Measurements from ENCODE around the gene CES1. TPM values are rescaled to one million over a fixed set of nuclear protein-coding genes. Genes with fewer than 3 reads are reported as not detected.

Gene CES1
- total and polyA plus RNA-seq, 2 of the 8 experiments (the other 6 are each of a cell fraction or from before 2014, with no cell fraction given) = 0.91 to 1.2 TPM

GRCh38 chr16:55817236-55817912 lies 15.5 kb downstream of the CES1 start:
- H2BK20ac ChIP-seq (ENCODE audit: low read length) = 0 out of 2 replicates have a peak overlapping the region, but pooled peaks have one; percentile 32
- no peak overlapping the region for H2AFZ ChIP-seq (ENCODE audit: low read length)
- FAIRE-seq = no peak
- no peak overlapping the region for H3K4ac ChIP-seq (replicated peaks; ENCODE audit: insufficient read length, low read depth, low read length)
- no peak overlapping the region for H4K91ac ChIP-seq (replicated peaks; ENCODE audit: insufficient read length, low read length)
- H4K8ac ChIP-seq (ENCODE audit: extremely low read depth, insufficient read depth, low read length) = no peak overlapping the region
- H2BK15ac ChIP-seq (ENCODE audit: low read length) = 0 out of 2 replicates have a peak overlapping the region, but pooled peaks have one; percentile 46
- H3K23ac ChIP-seq (ENCODE audit: insufficient read length) = no peak overlapping the region
- TF ChIP-seq, protein P1, sequence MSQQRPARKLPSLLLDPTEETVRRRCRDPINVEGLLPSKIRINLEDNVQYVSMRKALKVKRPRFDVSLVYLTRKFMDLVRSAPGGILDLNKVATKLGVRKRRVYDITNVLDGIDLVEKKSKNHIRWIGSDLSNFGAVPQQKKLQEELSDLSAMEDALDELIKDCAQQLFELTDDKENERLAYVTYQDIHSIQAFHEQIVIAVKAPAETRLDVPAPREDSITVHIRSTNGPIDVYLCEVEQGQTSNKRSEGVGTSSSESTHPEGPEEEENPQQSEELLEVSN (IDR thresholded peaks at IDR 0.05) = no peak
- TF ChIP-seq NANOG (IDR thresholded peaks at IDR 0.05; ENCODE audit: insufficient read depth, low read depth, low read length, poor library complexity, severe bottlenecking) = no peak
- H3K9ac ChIP-seq (replicated peaks in 1 of 4; ENCODE audit: extremely low read depth in 1 of 4, low read depth in 3 of 4, low read length in 3 of 4) = no peak overlapping the region
- H2BK5ac ChIP-seq (ENCODE audit: low read depth, low read length) = no peak overlapping the region
- WGBS, 2 experiments (ENCODE audit: extremely low coverage in 1 of 2, insufficient coverage in 1 of 2, insufficient read length in 1 of 2, insufficient replicate concordance in 2 of 2, low coverage in 1 of 2, low lambda C conversion rate in 2 of 2, missing lambda C conversion rate in 1 of 2) = 89% methylated on average over 5 of the region's 5 CpGs; no CpG with 5 or more reads in 1 of the 2 experiments
- H3K18ac ChIP-seq (ENCODE audit: extremely low read depth, low read length) = no peak overlapping the region
- H3K27ac ChIP-seq (ENCODE audit: low read depth, low read length) = no peak overlapping the region
- no peaks in the 10 kb centered on the region for H3K4me1 ChIP-seq (replicated peaks in 1 of 4; ENCODE audit: control insufficient read depth in 3 of 4, insufficient read depth in 4 of 4, low read length in 3 of 4)
- no peak for DNase-seq (ENCODE audit: low read depth in 1 of 2, low spot score in 2 of 2)
- no peaks in the 10 kb centered on the region for H3K27me3 ChIP-seq (replicated peaks in 1 of 4; ENCODE audit: control insufficient read depth in 3 of 4, extremely low read depth in 1 of 4, insufficient read depth in 3 of 4, low read length in 3 of 4)
- no peaks in the 10 kb centered on the region for H3K36me3 ChIP-seq (ENCODE audit: control insufficient read depth in 2 of 4, insufficient read depth in 4 of 4, low read length in 3 of 4)
- H3K23me2 ChIP-seq (ENCODE audit: low read depth, low read length) = no peaks in the 10 kb centered on the region; the same call in 1 of the 2 replicates
- no peaks in the 10 kb centered on the region for H3K79me1 ChIP-seq (ENCODE audit: low read depth, low read length)
- H2AK5ac ChIP-seq (ENCODE audit: low read depth, low read length) = no peak overlapping the region; the same call in 1 of the 2 replicates
- H3K14ac ChIP-seq (ENCODE audit: insufficient read length) = no peak overlapping the region
- no peaks in the 10 kb centered on the region for H4K20me1 ChIP-seq (replicated peaks in 1 of 2; ENCODE audit: control insufficient read depth in 1 of 2, insufficient read depth in 2 of 2, low read length in 2 of 2)
- no peak overlapping the region for H2BK12ac ChIP-seq (ENCODE audit: low read depth, low read length)
- POLR2A ChIA-PET (ENCODE audit: partially characterized antibody) = no interaction called here
- H3K9me3 ChIP-seq (ENCODE audit: insufficient read depth in 2 of 2, low read depth in 1 of 2, low read length in 1 of 2) = no peaks in the 10 kb centered on the region
- no peak overlapping the region for H3K56ac ChIP-seq (replicated peaks; ENCODE audit: insufficient read length, low read depth, low read length)
- H3K4me2 ChIP-seq (ENCODE audit: insufficient read depth in 1 of 2, low read depth in 2 of 2, low read length in 2 of 2) = no peak overlapping the region
- no peak overlapping the region for H3K4me3 ChIP-seq (ENCODE audit: extremely low read depth in 1 of 4, insufficient read depth in 2 of 4, low read depth in 3 of 4, low read length in 4 of 4)
- CTCF ChIA-PET (ENCODE audit: partially characterized antibody) = interaction anchor here (0.8 to 1.1 kb wide), 2 partner anchors 29 to 501 kb away, joined by 3 to 5 read pairs; no protein-coding TSS in a partner anchor
- H4K5ac ChIP-seq (ENCODE audit: insufficient read length, low read depth, low read length) = no peak overlapping the region
- no peak overlapping the region for H2BK120ac ChIP-seq (replicated peaks; ENCODE audit: low read depth, low read length)
- no peaks in the 10 kb centered on the region for H3K79me2 ChIP-seq (ENCODE audit: control insufficient read depth in 1 of 2, insufficient read depth in 2 of 2, low read length in 2 of 2)

Measured in H1 (cell line).